ENCODE data around the gene TBC1D26. TPM values are rescaled to one million over a fixed set of nuclear protein-coding genes. Genes with fewer than 3 reads are reported as not detected.
"Not testable (repeated sequence)": the region's sequence is repeated elsewhere in the genome, so short reads cannot be mapped to it uniquely, and the experiment has no call there.

The TBC1D26 gene
- total and polyA plus RNA-seq, 7 donors = 0.05 TPM; not detected in 6

- ATAC-seq; H3K27ac ChIP-seq; intact Hi-C loops (cut with DNase I); H3K4me1 ChIP-seq; H3K36me3 ChIP-seq (ENCODE audit: insufficient read depth in 1 of 2, low read depth in 1 of 2); H3K27me3 ChIP-seq (ENCODE audit: insufficient read depth in 3 of 3, low read length in 2 of 3); H3K4me3 ChIP-seq; DNase-seq: not testable (repeated sequence)
- 96 to 99% (median 97%) methylated on average over 10 to 11 of the region's 11 CpGs for WGBS, 3 donors
- peaks cover 26% of the 10 kb centered on the region for H3K9me3 ChIP-seq
Measured at GRCh38 chr17:15716601-15717563, 15.2 kb upstream of the TBC1D26 start.

- H3K4me1 ChIP-seq; H3K27ac ChIP-seq; H3K36me3 ChIP-seq (ENCODE audit: insufficient read depth in 1 of 2, low read depth in 1 of 2); DNase-seq; ATAC-seq; H3K4me3 ChIP-seq; intact Hi-C loops (cut with DNase I); H3K27me3 ChIP-seq (ENCODE audit: insufficient read depth in 3 of 3, low read length in 2 of 3); H3K9me3 ChIP-seq: not testable (repeated sequence)
- 75% methylated on average over 14 of the region's 14 CpGs; no CpG with 5 or more reads in 2 of the 3 donors for WGBS, 3 donors
Measured at GRCh38 chr17:15730535-15730934, 1.5 kb upstream of the TBC1D26 start.

- H3K4me3 ChIP-seq; H3K36me3 ChIP-seq (ENCODE audit: insufficient read depth in 1 of 2, low read depth in 1 of 2); intact Hi-C loops (cut with DNase I); H3K27ac ChIP-seq; H3K27me3 ChIP-seq (ENCODE audit: insufficient read depth in 3 of 3, low read length in 2 of 3); ATAC-seq; H3K9me3 ChIP-seq; H3K4me1 ChIP-seq; DNase-seq: not testable (repeated sequence)
- WGBS, 3 donors = 83% methylated on average over 6 to 8 of the region's 10 CpGs
Measured at GRCh38 chr17:15733174-15733789, 1.2 kb downstream of the TBC1D26 start.

- H3K9me3 ChIP-seq; DNase-seq; H3K4me1 ChIP-seq; H3K27me3 ChIP-seq (ENCODE audit: insufficient read depth in 3 of 3, low read length in 2 of 3); intact Hi-C loops (cut with DNase I); H3K36me3 ChIP-seq (ENCODE audit: insufficient read depth in 1 of 2, low read depth in 1 of 2); ATAC-seq; H3K4me3 ChIP-seq; H3K27ac ChIP-seq: not testable (repeated sequence)
- 72 to 84% (median 82%) methylated on average over 3 to 4 of the region's 5 CpGs for WGBS, 3 donors
Measured at GRCh38 chr17:15736578-15736977, 4.5 kb downstream of the TBC1D26 start.

- no peaks in the 10 kb centered on the region for H3K9me3 ChIP-seq
- no peak for TF ChIP-seq CTCF (IDR thresholded peaks at IDR 0.05)
- H3K4me3 ChIP-seq = no peak overlapping the region
- H3K4me1 ChIP-seq = no peaks in the 10 kb centered on the region
- 87 to 94% (median 93%) methylated on average over 10 of the region's 10 CpGs for WGBS, 3 donors
- no peaks in the 10 kb centered on the region for H3K36me3 ChIP-seq (ENCODE audit: insufficient read depth in 1 of 2, low read depth in 1 of 2)
- DNase-seq (peak in 1 of 2 donors; percentile 45), ATAC-seq (no peak)
- H3K27me3 ChIP-seq (ENCODE audit: insufficient read depth in 3 of 3, low read length in 2 of 3) = peaks cover 0 to 8% (median 0%) of the 10 kb centered on the region in 3 donors
- no peak overlapping the region for H3K27ac ChIP-seq
- intact Hi-C loops (cut with DNase I) = no loop called here
Measured at GRCh38 chr17:15738066-15738465, 6.0 kb downstream of the TBC1D26 start.

GRCh38 chr17:15739259-15739658 is 7.2 kb downstream of the TBC1D26 start:
- DNase-seq; intact Hi-C loops (cut with DNase I); H3K9me3 ChIP-seq; H3K27ac ChIP-seq; H3K36me3 ChIP-seq (ENCODE audit: insufficient read depth in 1 of 2, low read depth in 1 of 2); H3K4me3 ChIP-seq; H3K4me1 ChIP-seq; H3K27me3 ChIP-seq (ENCODE audit: insufficient read depth in 3 of 3, low read length in 2 of 3); ATAC-seq: not testable (repeated sequence)
- WGBS, 3 donors = 80 to 87% (median 86%) methylated on average over 10 of the region's 11 CpGs

- H3K36me3 ChIP-seq (ENCODE audit: insufficient read depth in 1 of 2, low read depth in 1 of 2); H3K27ac ChIP-seq; ATAC-seq; H3K4me3 ChIP-seq; H3K27me3 ChIP-seq (ENCODE audit: insufficient read depth in 3 of 3, low read length in 2 of 3); intact Hi-C loops (cut with DNase I); H3K9me3 ChIP-seq; H3K4me1 ChIP-seq: not testable (repeated sequence)
- WGBS, 3 donors = 39 to 45% (median 42%) methylated on average over 8 of the region's 8 CpGs
- peak in 1 of 2 donors; percentile 43 for DNase-seq
Measured at GRCh38 chr17:15740041-15740440, 8.0 kb downstream of the TBC1D26 start.
